Islet precursor cell (in vitro differentiated cells): Measurements from ENCODE around the gene IL11RA.
A peak's percentile ranks its signal among the peaks of the same experiment; 100 is the strongest.

Experiments
- DNase-seq: peaks from one replicate; pipeline ENCODE4 v3.0.0-alpha.2; 2018

Gene IL11RA

GRCh38 chr9:34688329-34689115 lies 36.5 kb downstream of the IL11RA start:
- no peak for DNase-seq

- DNase-seq: no peak
Measured at GRCh38 chr9:34689116-34689470, 37.1 kb downstream of the IL11RA start.

- no peak for DNase-seq
Measured at GRCh38 chr9:34689512-34689911, 37.5 kb downstream of the IL11RA start.

GRCh38 chr9:34690983-34691935 lies 39.3 kb downstream of the IL11RA start, which contains the start of gene CCL19:
Gene CCL19 (minus strand): TSS chr9:34691276. CDS start chr9:34691139, 137 bp downstream.
- DNase-seq: no peak

GRCh38 chr9:34691936-34692315 lies 39.9 kb downstream of the IL11RA start:
- DNase-seq: no peak

- no peak for DNase-seq
Measured at GRCh38 chr9:34693560-34693959, 41.6 kb downstream of the IL11RA start.

GRCh38 chr9:34694811-34695210 lies 42.8 kb downstream of the IL11RA start:
- DNase-seq: no peak

- DNase-seq: peak; percentile 89
Measured at GRCh38 chr9:34701023-34701768, 49.2 kb downstream of the IL11RA start.

- DNase-seq: peak; percentile 87
Measured at GRCh38 chr9:34701769-34702736, 50.1 kb downstream of the IL11RA start.

GRCh38 chr9:34707130-34707529 lies 55.1 kb downstream of the IL11RA start:
- no peak for DNase-seq

- no peak for DNase-seq
Measured at GRCh38 chr9:34709196-34709978, 57.4 kb downstream of the IL11RA start.

GRCh38 chr9:34710023-34710422 lies 58.0 kb downstream of the IL11RA start, which contains the start of gene CCL21:
Gene CCL21 (minus strand): TSS chr9:34710136. CDS start chr9:34710066, 70 bp downstream.
- DNase-seq: no peak
